H9 (cell line): ENCODE results near the gene ARHGAP22. TPM values are rescaled to one million over a fixed set of nuclear protein-coding genes. Genes with fewer than 3 reads are reported as not detected.

Experiments
- DNase-seq: peaks from one replicate; pipeline ENCODE4 v3.0.0-alpha.2; 2017
- H2AFZ ChIP-seq: one replicate; pipeline ENCODE4 v1.6.1; 2013; ENCODE audit warnings: mild to moderate bottlenecking, low read length, control low read depth, moderate library complexity
- H2AK5ac ChIP-seq: 2 replicates; pipeline ENCODE4 v1.6.1; 2013; ENCODE audit warnings: low read length, control low read depth, mixed read lengths; ENCODE audit not compliant: insufficient read length
- H2BK120ac ChIP-seq: one replicate; pipeline ENCODE4 v1.6.1; 2013; ENCODE audit warnings: low read depth, mild to moderate bottlenecking, low read length, control low read depth, inconsistent platforms; ENCODE audit not compliant: poor library complexity, severe bottlenecking
- H2BK12ac ChIP-seq: 2 replicates; pipeline ENCODE4 v1.6.1; 2013; ENCODE audit warnings: low read length, control low read depth, mixed read lengths, low read depth; ENCODE audit not compliant: insufficient read length
- H2BK15ac ChIP-seq: 2 replicates; pipeline ENCODE4 v1.6.1; 2013; ENCODE audit warnings: low read depth, low read length, control low read depth
- H2BK20ac ChIP-seq: one replicate; pipeline ENCODE4 v1.6.1; 2013; ENCODE audit warnings: low read depth, mild to moderate bottlenecking, low read length, control low read depth, inconsistent platforms; ENCODE audit not compliant: poor library complexity, severe bottlenecking
- H2BK5ac ChIP-seq: 2 replicates; pipeline ENCODE4 v1.6.1; 2013; ENCODE audit warnings: low read length, control low read depth, mixed read lengths; ENCODE audit not compliant: insufficient read length
- H3K14ac ChIP-seq: 2 replicates; pipeline ENCODE4 v1.6.1; 2013; ENCODE audit warnings: low read length, control low read depth; ENCODE audit not compliant: insufficient read depth
- H3K18ac ChIP-seq: 2 replicates; pipeline ENCODE4 v1.6.1; 2013; ENCODE audit warnings: low read depth, mild to moderate bottlenecking, mixed read lengths, low read length, control low read depth; ENCODE audit not compliant: insufficient read length
- H3K23ac ChIP-seq: 2 replicates; pipeline ENCODE4 v1.6.1; 2013; ENCODE audit warnings: low read length, control low read depth, mixed read lengths, low read depth; ENCODE audit not compliant: insufficient read length
- H3K23me2 ChIP-seq: 2 replicates; pipeline ENCODE4 v1.6.1; 2013; ENCODE audit warnings: low read depth, mild to moderate bottlenecking, mixed read lengths, low read length, control low read depth; ENCODE audit not compliant: insufficient read length, poor library complexity, severe bottlenecking
- H3K27ac ChIP-seq: 2 replicates; pipeline ENCODE4 v1.5.1; 2013; ENCODE audit warnings: low read length, control low read depth, mixed read lengths, low read depth; ENCODE audit not compliant: insufficient read length
- H3K27me3 ChIP-seq: 2 replicates; pipeline ENCODE4 v1.6.1; 2013; ENCODE audit warnings: low read length, control low read depth, inconsistent platforms; ENCODE audit not compliant: insufficient read depth
- H3K4ac ChIP-seq: 2 replicates; pipeline ENCODE4 v1.6.1; 2013; ENCODE audit warnings: low read depth, mild to moderate bottlenecking, control low read depth, inconsistent platforms, low read length, moderate library complexity
- H3K4me1 ChIP-seq: 2 replicates; pipeline ENCODE4 v1.6.1; 2013; ENCODE audit warnings: low read length, control low read depth, inconsistent platforms; ENCODE audit not compliant: insufficient read depth
- H3K4me2 ChIP-seq: 2 replicates; pipeline ENCODE4 v1.6.1; 2013; ENCODE audit warnings: low read length, control low read depth, mixed read lengths; ENCODE audit not compliant: insufficient read length, insufficient read depth
- H3K56ac ChIP-seq: 2 replicates; pipeline ENCODE4 v1.6.1; 2013; ENCODE audit warnings: low read depth, mild to moderate bottlenecking, mixed read lengths, low read length, control low read depth; ENCODE audit not compliant: insufficient read length
- H3K79me1 ChIP-seq: 2 replicates; pipeline ENCODE4 v1.6.1; 2013; ENCODE audit warnings: low read depth, mild to moderate bottlenecking, moderate library complexity, low read length, control low read depth, inconsistent platforms; ENCODE audit not compliant: insufficient read depth, poor library complexity, severe bottlenecking
- H3K79me2 ChIP-seq: 2 replicates; pipeline ENCODE4 v1.6.1; 2013; ENCODE audit warnings: low read length, control low read depth, inconsistent platforms; ENCODE audit not compliant: insufficient read depth
- H3K9ac ChIP-seq: 2 replicates; pipeline ENCODE4 v1.6.1; 2013; ENCODE audit warnings: low read length, control low read depth, mixed read lengths; ENCODE audit not compliant: insufficient read length; ENCODE audit errors: extremely low read depth
- H3K9me3 ChIP-seq: one replicate; pipeline ENCODE4 v1.6.1; 2013; ENCODE audit warnings: low read depth, low read length, inconsistent platforms; ENCODE audit not compliant: control insufficient read depth
- H3T11ph ChIP-seq: one replicate; pipeline ENCODE4 v1.6.1; 2013; ENCODE audit warnings: mild to moderate bottlenecking, low read length, control low read depth, inconsistent platforms
- H4K20me1 ChIP-seq: one replicate; pipeline ENCODE4 v1.6.1; 2013; ENCODE audit not compliant: control insufficient read depth, insufficient read length, insufficient read depth
- H4K5ac ChIP-seq: 2 replicates; pipeline ENCODE4 v1.6.1; 2013; ENCODE audit warnings: low read depth, mild to moderate bottlenecking, mixed read lengths, low read length, control low read depth; ENCODE audit not compliant: insufficient read length
- H4K8ac ChIP-seq: replicated peaks from 2 replicates; pipeline ENCODE4 v1.6.1; 2013; ENCODE audit warnings: low read length, control low read depth, mixed read lengths, low read depth; ENCODE audit not compliant: insufficient read length
- H4K91ac ChIP-seq: 2 replicates; pipeline ENCODE4 v1.6.1; 2013; ENCODE audit warnings: low read depth, mild to moderate bottlenecking, moderate library complexity, mixed read lengths, low read length, control low read depth; ENCODE audit not compliant: insufficient read length
- H3K27ac Mint-ChIP-seq, 3 experiments: 2 replicates in 2 of 3; 3 replicates in 1 of 3; pipeline ENCODE4 v1.8.0; 2020 to 2021; ENCODE audit warnings: mixed read lengths in 3 of 3, mild to moderate bottlenecking in 1 of 3, moderate library complexity in 1 of 3
- H3K27me3 Mint-ChIP-seq: 2 replicates; pipeline ENCODE4 v1.8.0; 2021; ENCODE audit warnings: low read depth, mild to moderate bottlenecking, moderate library complexity, mixed read lengths
- H3K36me3 Mint-ChIP-seq, 3 experiments: 2 replicates in 2 of 3; 3 replicates in 1 of 3; pipeline ENCODE4 v1.8.0; 2020 to 2021; ENCODE audit warnings: low read depth in 3 of 3, mixed read lengths in 3 of 3; ENCODE audit not compliant: insufficient read depth in 1 of 3
- H3K4me1 Mint-ChIP-seq, 2 experiments: 2 replicates each; pipeline ENCODE4 v1.8.0; 2020; ENCODE audit warnings: mixed read lengths in 2 of 2
- H3K4me3 Mint-ChIP-seq, 2 experiments: 2 replicates in 1 of 2; 3 replicates in 1 of 2; pipeline ENCODE4 v1.8.0; 2020 to 2021; ENCODE audit warnings: mild to moderate bottlenecking in 2 of 2, mixed read lengths in 2 of 2, moderate library complexity in 1 of 2
- H3K9me3 Mint-ChIP-seq, 2 experiments: 2 replicates in 1 of 2; 3 replicates in 1 of 2; pipeline ENCODE4 v1.8.0; 2020; ENCODE audit warnings: mild to moderate bottlenecking in 2 of 2, mixed read lengths in 2 of 2, moderate library complexity in 1 of 2
- WGBS: extraction: QIAGEN DNeasy Blood & Tissue Kit; methylation state at CpG from one replicate; pipeline ENCODE4 v1.1.7; 2013; ENCODE audit warnings: missing lambda C conversion rate, low lambda C conversion rate, mixed read lengths; ENCODE audit not compliant: insufficient read length; ENCODE audit errors: extremely low coverage; 5-methylcytosine and 5-hydroxymethylcytosine counted together
- total RNA-seq: library from RNA; stranded (reverse); gene quantifications from 2 replicates; pipeline ENCODE4 v1.2.1, GENCODE V29; 2021
- TF ChIP-seq, protein P1 (sequence below): fragments of 200-600 bp; sonication (generic); conservative IDR thresholded peaks from 3 replicates; pipeline ENCODE4 v1.8.0; 2021; ENCODE audit warnings: antibody characterized with exemption, mild to moderate bottlenecking

Gene ARHGAP22
- total RNA-seq, 1 experiment from 2014 or later = 7.4 TPM

DNA sequence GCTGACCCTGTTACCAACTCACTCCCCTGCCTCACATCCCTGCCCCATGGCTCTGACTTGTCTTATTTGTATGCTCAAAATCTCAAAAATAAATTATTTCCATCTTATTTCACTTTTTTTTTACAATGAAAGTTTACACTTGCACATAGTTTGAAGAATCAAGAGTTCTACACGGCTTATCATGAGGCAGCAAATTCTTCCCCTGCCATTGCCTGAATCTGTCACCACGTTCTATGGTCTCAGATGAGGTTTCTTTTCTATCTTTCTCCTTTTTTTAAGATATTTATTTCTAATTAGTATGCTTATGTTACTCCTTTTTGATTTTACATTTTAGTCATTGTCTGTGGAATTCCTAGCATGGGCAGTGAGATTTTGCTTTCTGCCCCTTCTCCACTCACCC lies 28.4 kb downstream of the ARHGAP22 start:
- Histone ChIP-seq H3K9ac (no peak overlapping the region), H2AFZ (no peak overlapping the region), H2BK15ac (no peak overlapping the region), H3K23ac (no peak overlapping the region), H4K20me1 (no peaks in the 10 kb centered on the region), H4K91ac (no peak overlapping the region), H3K4ac (no peak overlapping the region), H3K4me2 (no peak overlapping the region), H3K18ac (no peak overlapping the region), H3K27me3 (no peaks in the 10 kb centered on the region), H3K56ac (no peak overlapping the region), H4K5ac (no peak overlapping the region), H2BK120ac (no peak overlapping the region), H2BK5ac (no peak overlapping the region), H4K8ac (no peak overlapping the region), H3K9me3 (no peaks in the 10 kb centered on the region), H3K79me1 (no peaks in the 10 kb centered on the region), H3K27ac (no peak overlapping the region), H3K79me2 (no peaks in the 10 kb centered on the region), H3T11ph (no peak overlapping the region), H3K4me1 (no peaks in the 10 kb centered on the region), H3K23me2 (no peaks in the 10 kb centered on the region), H2BK12ac (no peak overlapping the region), H2AK5ac (no peak overlapping the region), H2BK20ac (no peak overlapping the region), H3K14ac (no peak overlapping the region)
- no peak overlapping the region for H3K27ac Mint-ChIP-seq
- DNase-seq = no peak
- peaks cover 8% of the 10 kb centered on the region for H3K27me3 Mint-ChIP-seq
- TF ChIP-seq, protein P1, sequence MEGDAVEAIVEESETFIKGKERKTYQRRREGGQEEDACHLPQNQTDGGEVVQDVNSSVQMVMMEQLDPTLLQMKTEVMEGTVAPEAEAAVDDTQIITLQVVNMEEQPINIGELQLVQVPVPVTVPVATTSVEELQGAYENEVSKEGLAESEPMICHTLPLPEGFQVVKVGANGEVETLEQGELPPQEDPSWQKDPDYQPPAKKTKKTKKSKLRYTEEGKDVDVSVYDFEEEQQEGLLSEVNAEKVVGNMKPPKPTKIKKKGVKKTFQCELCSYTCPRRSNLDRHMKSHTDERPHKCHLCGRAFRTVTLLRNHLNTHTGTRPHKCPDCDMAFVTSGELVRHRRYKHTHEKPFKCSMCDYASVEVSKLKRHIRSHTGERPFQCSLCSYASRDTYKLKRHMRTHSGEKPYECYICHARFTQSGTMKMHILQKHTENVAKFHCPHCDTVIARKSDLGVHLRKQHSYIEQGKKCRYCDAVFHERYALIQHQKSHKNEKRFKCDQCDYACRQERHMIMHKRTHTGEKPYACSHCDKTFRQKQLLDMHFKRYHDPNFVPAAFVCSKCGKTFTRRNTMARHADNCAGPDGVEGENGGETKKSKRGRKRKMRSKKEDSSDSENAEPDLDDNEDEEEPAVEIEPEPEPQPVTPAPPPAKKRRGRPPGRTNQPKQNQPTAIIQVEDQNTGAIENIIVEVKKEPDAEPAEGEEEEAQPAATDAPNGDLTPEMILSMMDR = no peak
- peaks cover 16 to 17% of the 10 kb centered on the region in 2 experiments for H3K4me1 Mint-ChIP-seq
- H3K36me3 Mint-ChIP-seq = no peaks in the 10 kb centered on the region
- no CpG with 5 or more reads among the region's 2 CpGs for WGBS
- H3K9me3 Mint-ChIP-seq = no peaks in the 10 kb centered on the region
- H3K4me3 Mint-ChIP-seq = no peak overlapping the region
